H9 (cell line): Measurements from ENCODE around the gene UVRAG. TPM values are rescaled to one million over a fixed set of nuclear protein-coding genes. Genes with fewer than 3 reads are reported as not detected.

ENCODE experiments used
- DNase-seq: peaks from one replicate; pipeline ENCODE4 v3.0.0-alpha.2; 2017
- H2AFZ ChIP-seq: one replicate; pipeline ENCODE4 v1.6.1; 2013; ENCODE audit warnings: mild to moderate bottlenecking, low read length, control low read depth, moderate library complexity
- H2AK5ac ChIP-seq: 2 replicates; pipeline ENCODE4 v1.6.1; 2013; ENCODE audit warnings: low read length, control low read depth, mixed read lengths; ENCODE audit not compliant: insufficient read length
- H2BK120ac ChIP-seq: one replicate; pipeline ENCODE4 v1.6.1; 2013; ENCODE audit warnings: low read depth, mild to moderate bottlenecking, low read length, control low read depth, inconsistent platforms; ENCODE audit not compliant: poor library complexity, severe bottlenecking
- H2BK12ac ChIP-seq: 2 replicates; pipeline ENCODE4 v1.6.1; 2013; ENCODE audit warnings: low read length, control low read depth, mixed read lengths, low read depth; ENCODE audit not compliant: insufficient read length
- H2BK15ac ChIP-seq: 2 replicates; pipeline ENCODE4 v1.6.1; 2013; ENCODE audit warnings: low read depth, low read length, control low read depth
- H2BK20ac ChIP-seq: one replicate; pipeline ENCODE4 v1.6.1; 2013; ENCODE audit warnings: low read depth, mild to moderate bottlenecking, low read length, control low read depth, inconsistent platforms; ENCODE audit not compliant: poor library complexity, severe bottlenecking
- H2BK5ac ChIP-seq: 2 replicates; pipeline ENCODE4 v1.6.1; 2013; ENCODE audit warnings: low read length, control low read depth, mixed read lengths; ENCODE audit not compliant: insufficient read length
- H3K14ac ChIP-seq: 2 replicates; pipeline ENCODE4 v1.6.1; 2013; ENCODE audit warnings: low read length, control low read depth; ENCODE audit not compliant: insufficient read depth
- H3K18ac ChIP-seq: 2 replicates; pipeline ENCODE4 v1.6.1; 2013; ENCODE audit warnings: low read depth, mild to moderate bottlenecking, mixed read lengths, low read length, control low read depth; ENCODE audit not compliant: insufficient read length
- H3K23ac ChIP-seq: 2 replicates; pipeline ENCODE4 v1.6.1; 2013; ENCODE audit warnings: low read length, control low read depth, mixed read lengths, low read depth; ENCODE audit not compliant: insufficient read length
- H3K23me2 ChIP-seq: 2 replicates; pipeline ENCODE4 v1.6.1; 2013; ENCODE audit warnings: low read depth, mild to moderate bottlenecking, mixed read lengths, low read length, control low read depth; ENCODE audit not compliant: insufficient read length, poor library complexity, severe bottlenecking
- H3K27ac ChIP-seq: 2 replicates; pipeline ENCODE4 v1.5.1; 2013; ENCODE audit warnings: low read length, control low read depth, mixed read lengths, low read depth; ENCODE audit not compliant: insufficient read length
- H3K27me3 ChIP-seq: 2 replicates; pipeline ENCODE4 v1.6.1; 2013; ENCODE audit warnings: low read length, control low read depth, inconsistent platforms; ENCODE audit not compliant: insufficient read depth
- H3K4ac ChIP-seq: 2 replicates; pipeline ENCODE4 v1.6.1; 2013; ENCODE audit warnings: low read depth, mild to moderate bottlenecking, control low read depth, inconsistent platforms, low read length, moderate library complexity
- H3K4me1 ChIP-seq: 2 replicates; pipeline ENCODE4 v1.6.1; 2013; ENCODE audit warnings: low read length, control low read depth, inconsistent platforms; ENCODE audit not compliant: insufficient read depth
- H3K4me2 ChIP-seq: 2 replicates; pipeline ENCODE4 v1.6.1; 2013; ENCODE audit warnings: low read length, control low read depth, mixed read lengths; ENCODE audit not compliant: insufficient read length, insufficient read depth
- H3K56ac ChIP-seq: 2 replicates; pipeline ENCODE4 v1.6.1; 2013; ENCODE audit warnings: low read depth, mild to moderate bottlenecking, mixed read lengths, low read length, control low read depth; ENCODE audit not compliant: insufficient read length
- H3K79me1 ChIP-seq: 2 replicates; pipeline ENCODE4 v1.6.1; 2013; ENCODE audit warnings: low read depth, mild to moderate bottlenecking, moderate library complexity, low read length, control low read depth, inconsistent platforms; ENCODE audit not compliant: insufficient read depth, poor library complexity, severe bottlenecking
- H3K79me2 ChIP-seq: 2 replicates; pipeline ENCODE4 v1.6.1; 2013; ENCODE audit warnings: low read length, control low read depth, inconsistent platforms; ENCODE audit not compliant: insufficient read depth
- H3K9ac ChIP-seq: 2 replicates; pipeline ENCODE4 v1.6.1; 2013; ENCODE audit warnings: low read length, control low read depth, mixed read lengths; ENCODE audit not compliant: insufficient read length; ENCODE audit errors: extremely low read depth
- H3K9me3 ChIP-seq: one replicate; pipeline ENCODE4 v1.6.1; 2013; ENCODE audit warnings: low read depth, low read length, inconsistent platforms; ENCODE audit not compliant: control insufficient read depth
- H3T11ph ChIP-seq: one replicate; pipeline ENCODE4 v1.6.1; 2013; ENCODE audit warnings: mild to moderate bottlenecking, low read length, control low read depth, inconsistent platforms
- H4K20me1 ChIP-seq: one replicate; pipeline ENCODE4 v1.6.1; 2013; ENCODE audit not compliant: control insufficient read depth, insufficient read length, insufficient read depth
- H4K5ac ChIP-seq: 2 replicates; pipeline ENCODE4 v1.6.1; 2013; ENCODE audit warnings: low read depth, mild to moderate bottlenecking, mixed read lengths, low read length, control low read depth; ENCODE audit not compliant: insufficient read length
- H4K8ac ChIP-seq: replicated peaks from 2 replicates; pipeline ENCODE4 v1.6.1; 2013; ENCODE audit warnings: low read length, control low read depth, mixed read lengths, low read depth; ENCODE audit not compliant: insufficient read length
- H4K91ac ChIP-seq: 2 replicates; pipeline ENCODE4 v1.6.1; 2013; ENCODE audit warnings: low read depth, mild to moderate bottlenecking, moderate library complexity, mixed read lengths, low read length, control low read depth; ENCODE audit not compliant: insufficient read length
- H3K27ac Mint-ChIP-seq, 3 experiments: 2 replicates in 2 of 3; 3 replicates in 1 of 3; pipeline ENCODE4 v1.8.0; 2020 to 2021; ENCODE audit warnings: mixed read lengths in 3 of 3, mild to moderate bottlenecking in 1 of 3, moderate library complexity in 1 of 3
- H3K27me3 Mint-ChIP-seq: 2 replicates; pipeline ENCODE4 v1.8.0; 2021; ENCODE audit warnings: low read depth, mild to moderate bottlenecking, moderate library complexity, mixed read lengths
- H3K36me3 Mint-ChIP-seq, 3 experiments: 2 replicates in 2 of 3; 3 replicates in 1 of 3; pipeline ENCODE4 v1.8.0; 2020 to 2021; ENCODE audit warnings: low read depth in 3 of 3, mixed read lengths in 3 of 3; ENCODE audit not compliant: insufficient read depth in 1 of 3
- H3K4me1 Mint-ChIP-seq, 2 experiments: 2 replicates each; pipeline ENCODE4 v1.8.0; 2020; ENCODE audit warnings: mixed read lengths in 2 of 2
- H3K4me3 Mint-ChIP-seq, 2 experiments: 2 replicates in 1 of 2; 3 replicates in 1 of 2; pipeline ENCODE4 v1.8.0; 2020 to 2021; ENCODE audit warnings: mild to moderate bottlenecking in 2 of 2, mixed read lengths in 2 of 2, moderate library complexity in 1 of 2
- H3K9me3 Mint-ChIP-seq, 2 experiments: 2 replicates in 1 of 2; 3 replicates in 1 of 2; pipeline ENCODE4 v1.8.0; 2020; ENCODE audit warnings: mild to moderate bottlenecking in 2 of 2, mixed read lengths in 2 of 2, moderate library complexity in 1 of 2
- WGBS: extraction: QIAGEN DNeasy Blood & Tissue Kit; methylation state at CpG from one replicate; pipeline ENCODE4 v1.1.7; 2013; ENCODE audit warnings: missing lambda C conversion rate, low lambda C conversion rate, mixed read lengths; ENCODE audit not compliant: insufficient read length; ENCODE audit errors: extremely low coverage; 5-methylcytosine and 5-hydroxymethylcytosine counted together
- total RNA-seq: library from RNA; stranded (reverse); gene quantifications from 2 replicates; pipeline ENCODE4 v1.2.1, GENCODE V29; 2021
- TF ChIP-seq, protein P1 (sequence below): fragments of 200-600 bp; sonication (generic); conservative IDR thresholded peaks from 3 replicates; pipeline ENCODE4 v1.8.0; 2021; ENCODE audit warnings: antibody characterized with exemption, mild to moderate bottlenecking

The UVRAG gene
- total RNA-seq, 1 experiment from 2014 or later: 18.5 TPM

DNA sequence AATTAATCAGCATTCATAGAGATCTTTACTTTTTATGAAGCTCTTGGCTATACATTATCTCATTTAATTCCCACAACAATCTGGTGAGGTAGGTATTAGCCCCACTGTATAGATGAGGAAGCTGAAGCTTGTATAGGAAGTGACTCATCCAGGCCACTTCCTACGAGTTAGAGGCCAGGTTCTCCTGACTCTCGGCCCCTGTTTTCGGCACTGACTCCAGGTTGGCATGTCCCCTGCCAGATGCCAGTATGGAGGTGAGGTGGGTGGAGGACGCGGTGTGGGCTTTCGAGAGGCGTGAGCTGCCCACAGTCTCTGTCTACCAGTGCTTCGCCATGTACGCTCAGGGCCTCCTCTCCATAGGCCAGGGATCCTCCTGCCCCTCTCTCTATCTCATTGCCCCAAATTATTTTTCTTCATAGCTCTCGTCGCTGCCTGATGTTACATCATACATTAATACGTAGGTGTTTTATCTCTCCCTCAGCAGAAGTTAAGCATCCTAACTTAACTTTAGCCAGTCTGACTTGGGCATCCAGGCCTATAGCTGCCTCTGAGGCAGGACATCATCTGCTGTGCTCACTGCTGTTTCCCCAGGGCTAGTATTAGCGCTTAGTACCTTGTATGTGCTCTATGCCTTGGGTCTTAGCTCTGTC is 37.4 kb upstream of the UVRAG start:
- Histone ChIP-seq H3K56ac (no peak overlapping the region), H4K20me1 (no peaks in the 10 kb centered on the region), H2BK20ac (no peak overlapping the region), H3K23ac (no peak overlapping the region), H4K91ac (no peak overlapping the region), H2BK15ac (no peak overlapping the region), H3K23me2 (no peaks in the 10 kb centered on the region), H2BK120ac (no peak overlapping the region), H3K18ac (no peak overlapping the region), H3K9me3 (no peaks in the 10 kb centered on the region), H4K5ac (no peak overlapping the region), H3K4me1 (no peaks in the 10 kb centered on the region), H2AK5ac (no peak overlapping the region), H3K27me3 (no peaks in the 10 kb centered on the region), H2BK5ac (no peak overlapping the region), H2AFZ (no peak overlapping the region), H3K9ac (no peak overlapping the region), H4K8ac (no peak overlapping the region), H3K79me1 (no peaks in the 10 kb centered on the region), H3K27ac (no peak overlapping the region), H2BK12ac (no peak overlapping the region), H3K4me2 (no peak overlapping the region), H3K4ac (no peak overlapping the region), H3K79me2 (no peaks in the 10 kb centered on the region), H3K14ac (no peak overlapping the region), H3T11ph (no peak overlapping the region)
- Mint-ChIP-seq H3K4me3 (no peak overlapping the region), H3K36me3 (no peaks in the 10 kb centered on the region; a peak in 2 of 7 replicates), H3K9me3 (no peaks in the 10 kb centered on the region; a peak in 1 of 5 replicates), H3K27ac (no peak overlapping the region), H3K27me3 (peaks cover 28% of the 10 kb centered on the region), H3K4me1 (peaks cover 15 to 23% of the 10 kb centered on the region in 2 experiments)
- DNase-seq: no peak
- no CpG with 5 or more reads among the region's 13 CpGs for WGBS
- TF ChIP-seq, protein P1, sequence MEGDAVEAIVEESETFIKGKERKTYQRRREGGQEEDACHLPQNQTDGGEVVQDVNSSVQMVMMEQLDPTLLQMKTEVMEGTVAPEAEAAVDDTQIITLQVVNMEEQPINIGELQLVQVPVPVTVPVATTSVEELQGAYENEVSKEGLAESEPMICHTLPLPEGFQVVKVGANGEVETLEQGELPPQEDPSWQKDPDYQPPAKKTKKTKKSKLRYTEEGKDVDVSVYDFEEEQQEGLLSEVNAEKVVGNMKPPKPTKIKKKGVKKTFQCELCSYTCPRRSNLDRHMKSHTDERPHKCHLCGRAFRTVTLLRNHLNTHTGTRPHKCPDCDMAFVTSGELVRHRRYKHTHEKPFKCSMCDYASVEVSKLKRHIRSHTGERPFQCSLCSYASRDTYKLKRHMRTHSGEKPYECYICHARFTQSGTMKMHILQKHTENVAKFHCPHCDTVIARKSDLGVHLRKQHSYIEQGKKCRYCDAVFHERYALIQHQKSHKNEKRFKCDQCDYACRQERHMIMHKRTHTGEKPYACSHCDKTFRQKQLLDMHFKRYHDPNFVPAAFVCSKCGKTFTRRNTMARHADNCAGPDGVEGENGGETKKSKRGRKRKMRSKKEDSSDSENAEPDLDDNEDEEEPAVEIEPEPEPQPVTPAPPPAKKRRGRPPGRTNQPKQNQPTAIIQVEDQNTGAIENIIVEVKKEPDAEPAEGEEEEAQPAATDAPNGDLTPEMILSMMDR: no peak
